HG02642 (cell line): ENCODE data around the gene HOXA7.

Experiments used
- ATAC-seq: cut with Tn5 transposase; IDR thresholded peaks from one replicate; pipeline ENCODE4 v1.9.1; 2021; ENCODE audit warnings: mild to moderate bottlenecking; ENCODE audit not compliant: unreplicated experiment, poor library complexity

HOXA7 gene

GRCh38 chr7:27139334-27140125 is 16.9 kb downstream of the HOXA7 start:
- ATAC-seq = no peak

- no peak for ATAC-seq
These were observed 17.5 kb downstream of the HOXA7 start for GRCh38 chr7:27138985-27139333.

GRCh38 chr7:27138472-27138871 is 18.0 kb downstream of the HOXA7 start:
- no peak for ATAC-seq

- ATAC-seq = no peak
These were observed 18.7 kb downstream of the HOXA7 start for GRCh38 chr7:27137640-27138315.

GRCh38 chr7:27134392-27134791 is 22.1 kb downstream of the HOXA7 start:
- no peak for ATAC-seq

- no peak for ATAC-seq
These were observed 22.9 kb downstream of the HOXA7 start for GRCh38 chr7:27133409-27134231.

- no peak for ATAC-seq
These were observed 23.5 kb downstream of the HOXA7 start for GRCh38 chr7:27132978-27133377.

- no peak for ATAC-seq
These were observed 24.3 kb downstream of the HOXA7 start for GRCh38 chr7:27132214-27132613.

GRCh38 chr7:27131390-27131819 is 25.1 kb downstream of the HOXA7 start:
- no peak for ATAC-seq

- no peak for ATAC-seq
These were observed 25.7 kb downstream of the HOXA7 start, which contains the start of gene HOXA4 for GRCh38 chr7:27130540-27131389. HOXA4 (minus strand) TSS chr7:27130757; CDS start chr7:27130733, 24 bp downstream.

GRCh38 chr7:27129729-27130539 is 26.5 kb downstream of the HOXA7 start:
- ATAC-seq = no peak

GRCh38 chr7:27128776-27129728 is 27.4 kb downstream of the HOXA7 start:
- ATAC-seq = no peak

GRCh38 chr7:27128034-27128433 is 28.4 kb downstream of the HOXA7 start:
- ATAC-seq = no peak

- no peak for ATAC-seq
These were observed 29.7 kb downstream of the HOXA7 start for GRCh38 chr7:27126596-27127327.

- no peak for ATAC-seq
These were observed 30.5 kb downstream of the HOXA7 start for GRCh38 chr7:27125986-27126394.

GRCh38 chr7:27124902-27125689 is 31.4 kb downstream of the HOXA7 start:
- ATAC-seq = no peak
